Measurements from ENCODE around the gene TCOF1.

GRCh38 chr5:150317048-150318003 is 40.2 kb upstream of the TCOF1 start:
- TF ChIP-seq CTCF (optimal IDR thresholded peaks at IDR 0.05 in 1 of 3, IDR thresholded peaks at IDR 0.05 in 1 of 3, conservative IDR thresholded peaks at IDR 0.05 in 1 of 3; ENCODE audit: extremely low read depth in 1 of 3, insufficient read depth in 2 of 3, low read length in 3 of 3) (no peak), EZH2 (IDR thresholded peaks at IDR 0.05; ENCODE audit: low read length) (no peak)

Data from keratinocyte (primary cell).